Osteocyte (in vitro differentiated cells): Measurements from ENCODE around the gene TGM6. TPM values are rescaled to one million over a fixed set of nuclear protein-coding genes. Genes with fewer than 3 reads are reported as not detected.

ENCODE experiments used
- DNase-seq: peaks from one replicate; pipeline ENCODE4 v3.0.0; 2021; ENCODE audit warnings: mixed read lengths; ENCODE audit not compliant: unreplicated experiment; ENCODE audit errors: extremely low spot score
- H3K27ac Mint-ChIP-seq: one replicate; pipeline ENCODE4 v1.8.0; 2021; ENCODE audit warnings: mild to moderate bottlenecking, mixed read lengths; ENCODE audit not compliant: unreplicated experiment
- H3K27me3 Mint-ChIP-seq: one replicate; pipeline ENCODE4 v1.8.0; 2021; ENCODE audit warnings: mixed read lengths; ENCODE audit not compliant: unreplicated experiment
- H3K36me3 Mint-ChIP-seq: one replicate; pipeline ENCODE4 v1.8.0; 2021; ENCODE audit warnings: mixed read lengths; ENCODE audit not compliant: unreplicated experiment
- H3K4me1 Mint-ChIP-seq: one replicate; pipeline ENCODE4 v1.8.0; 2021; ENCODE audit warnings: mixed read lengths; ENCODE audit not compliant: unreplicated experiment
- H3K4me3 Mint-ChIP-seq: one replicate; pipeline ENCODE4 v1.8.0; 2021; ENCODE audit warnings: mild to moderate bottlenecking, moderate library complexity, mixed read lengths; ENCODE audit not compliant: unreplicated experiment
- H3K9me3 Mint-ChIP-seq: one replicate; pipeline ENCODE4 v1.8.0; 2021; ENCODE audit warnings: mixed read lengths; ENCODE audit not compliant: unreplicated experiment
- CTCF ChIP-seq: fragments of 200-600 bp; sonication (generic); IDR thresholded peaks from 2 replicates; pipeline ENCODE4 v1.5.0; 2021; ENCODE audit warnings: antibody characterized with exemption, mild to moderate bottlenecking, moderate library complexity
- total RNA-seq: library from RNA; stranded (reverse); gene quantifications from 2 replicates; pipeline ENCODE4 v1.2.1, GENCODE V29; 2021

The TGM6 gene
- total RNA-seq, 1 donor from 2014 or later: not detected

- H3K27ac Mint-ChIP-seq: no peak overlapping the region
- no peak overlapping the region for H3K4me3 Mint-ChIP-seq
- H3K36me3 Mint-ChIP-seq: no peaks in the 10 kb centered on the region
- DNase-seq: no peak
- H3K27me3 Mint-ChIP-seq: peaks cover 14% of the 10 kb centered on the region
- TF ChIP-seq CTCF: no peak
- H3K9me3 Mint-ChIP-seq: no peaks in the 10 kb centered on the region
- no peaks in the 10 kb centered on the region for H3K4me1 Mint-ChIP-seq
These were observed 66.1 kb downstream of the TGM6 start for GRCh38 chr20:2446845-2447244.

GRCh38 chr20:2449386-2449785, 68.7 kb downstream of the TGM6 start:
- Mint-ChIP-seq H3K4me3 (no peak overlapping the region), H3K27ac (no peak overlapping the region), H3K9me3 (no peaks in the 10 kb centered on the region), H3K36me3 (no peaks in the 10 kb centered on the region), H3K4me1 (no peaks in the 10 kb centered on the region), H3K27me3 (peaks cover 8% of the 10 kb centered on the region)
- TF ChIP-seq CTCF: no peak
- DNase-seq: no peak

GRCh38 chr20:2451422-2451821, 70.7 kb downstream of the TGM6 start:
- H3K9me3 Mint-ChIP-seq: no peaks in the 10 kb centered on the region
- no peaks in the 10 kb centered on the region for H3K36me3 Mint-ChIP-seq
- H3K27ac Mint-ChIP-seq: no peak overlapping the region
- no peak for TF ChIP-seq CTCF
- no peak overlapping the region for H3K4me3 Mint-ChIP-seq
- DNase-seq: no peak
- no peaks in the 10 kb centered on the region for H3K4me1 Mint-ChIP-seq
- H3K27me3 Mint-ChIP-seq: peaks cover 6% of the 10 kb centered on the region

GRCh38 chr20:2451939-2452732, 71.4 kb downstream of the TGM6 start:
- Mint-ChIP-seq H3K27ac (no peak overlapping the region), H3K36me3 (no peaks in the 10 kb centered on the region), H3K4me3 (no peak overlapping the region), H3K9me3 (no peaks in the 10 kb centered on the region), H3K4me1 (no peaks in the 10 kb centered on the region), H3K27me3 (peaks cover 6% of the 10 kb centered on the region)
- DNase-seq: no peak
- TF ChIP-seq CTCF: peak; percentile 73

- Mint-ChIP-seq H3K4me3 (no peak overlapping the region), H3K27me3 (peaks cover 6% of the 10 kb centered on the region), H3K4me1 (no peaks in the 10 kb centered on the region), H3K9me3 (no peaks in the 10 kb centered on the region), H3K36me3 (no peaks in the 10 kb centered on the region), H3K27ac (no peak overlapping the region)
- no peak for DNase-seq
- TF ChIP-seq CTCF: no peak
These were observed 73.1 kb downstream of the TGM6 start for GRCh38 chr20:2453792-2454191.
